Epithelial cell of esophagus (primary cell): ENCODE data around the gene ZBTB9.

Source experiments
- DNase-seq: peaks from one replicate; pipeline ENCODE4 v3.0.0; 2010; ENCODE audit warnings: low read depth
- H3K4me3 ChIP-seq: 2 replicates; pipeline ENCODE4 v1.5.1; 2011; ENCODE audit warnings: mild to moderate bottlenecking, low read length, control low read depth
- TF ChIP-seq, protein P1 (sequence below): IDR thresholded peaks from 2 replicates; pipeline ENCODE4 v1.5.1; 2011; ENCODE audit warnings: low read depth, mild to moderate bottlenecking, low read length, control low read depth, inconsistent platforms; ENCODE audit not compliant: insufficient read depth; ENCODE audit errors: missing control alignments

ZBTB9 gene

GRCh38 chr6:33416386-33417127 lies 37.8 kb upstream of the ZBTB9 start:
- TF ChIP-seq, protein P1, sequence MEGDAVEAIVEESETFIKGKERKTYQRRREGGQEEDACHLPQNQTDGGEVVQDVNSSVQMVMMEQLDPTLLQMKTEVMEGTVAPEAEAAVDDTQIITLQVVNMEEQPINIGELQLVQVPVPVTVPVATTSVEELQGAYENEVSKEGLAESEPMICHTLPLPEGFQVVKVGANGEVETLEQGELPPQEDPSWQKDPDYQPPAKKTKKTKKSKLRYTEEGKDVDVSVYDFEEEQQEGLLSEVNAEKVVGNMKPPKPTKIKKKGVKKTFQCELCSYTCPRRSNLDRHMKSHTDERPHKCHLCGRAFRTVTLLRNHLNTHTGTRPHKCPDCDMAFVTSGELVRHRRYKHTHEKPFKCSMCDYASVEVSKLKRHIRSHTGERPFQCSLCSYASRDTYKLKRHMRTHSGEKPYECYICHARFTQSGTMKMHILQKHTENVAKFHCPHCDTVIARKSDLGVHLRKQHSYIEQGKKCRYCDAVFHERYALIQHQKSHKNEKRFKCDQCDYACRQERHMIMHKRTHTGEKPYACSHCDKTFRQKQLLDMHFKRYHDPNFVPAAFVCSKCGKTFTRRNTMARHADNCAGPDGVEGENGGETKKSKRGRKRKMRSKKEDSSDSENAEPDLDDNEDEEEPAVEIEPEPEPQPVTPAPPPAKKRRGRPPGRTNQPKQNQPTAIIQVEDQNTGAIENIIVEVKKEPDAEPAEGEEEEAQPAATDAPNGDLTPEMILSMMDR, result no peak
- no peak for DNase-seq

GRCh38 chr6:33417128-33417902 lies 37.1 kb upstream of the ZBTB9 start:
- peak overlapping the region; percentile 98 for H3K4me3 ChIP-seq
- TF ChIP-seq, protein P1, result no peak
- peak; percentile 79 for DNase-seq

More at GRCh38 chr6:33416386-33417127, 37.8 kb upstream of the ZBTB9 start:
- peak overlapping the region; percentile 98 for H3K4me3 ChIP-seq

- TF ChIP-seq, protein P1, result peak; percentile 33
- peak within 1 kb of the TSS; percentile 98 for H3K4me3 ChIP-seq
- peak; percentile 100 for DNase-seq
These were observed 36.3 kb upstream of the ZBTB9 start, which contains the start of gene CUTA for GRCh38 chr6:33417903-33418689. CUTA (minus strand) TSS chr6:33418107; CDS start chr6:33418000, 107 bp downstream.

DNA sequence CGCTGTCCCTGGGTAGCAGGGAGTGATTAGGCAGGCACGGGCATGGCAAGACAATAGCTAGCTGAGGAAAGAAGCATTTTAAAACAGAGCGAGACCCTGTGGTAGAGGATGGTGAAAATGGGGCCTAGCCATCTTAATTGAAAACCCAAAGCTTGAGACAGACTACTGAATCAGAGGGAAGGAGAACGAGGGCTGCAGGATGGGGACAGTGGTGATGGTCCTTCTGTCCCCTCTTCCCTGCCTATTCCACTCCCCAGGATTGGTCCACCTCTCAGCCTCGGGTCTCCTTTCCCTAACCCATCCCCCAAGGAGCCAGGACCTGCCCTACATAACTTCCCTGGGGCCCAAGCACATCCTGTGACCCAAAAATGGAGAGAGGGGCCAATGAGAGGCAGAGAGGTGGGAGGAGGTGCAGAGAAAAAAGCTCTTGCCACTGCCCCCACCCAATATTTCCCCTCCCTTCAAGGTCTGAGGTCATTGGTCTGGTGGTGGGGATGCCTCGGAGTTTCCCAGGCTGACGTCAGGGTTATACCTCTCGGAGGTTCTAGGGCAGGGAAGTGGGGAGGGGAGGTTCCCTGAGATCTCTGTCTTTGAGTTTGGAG lies 35.6 kb upstream of the ZBTB9 start:
- TF ChIP-seq, protein P1, result no peak
- peak overlapping the region; percentile 54 for H3K4me3 ChIP-seq
- no peak for DNase-seq

GRCh38 chr6:33419580-33420490 lies 34.5 kb upstream of the ZBTB9 start, which contains the start of gene SYNGAP1:
SYNGAP1 (plus strand) TSS chr6:33420065; CDS start chr6:33420265, 200 bp downstream.
- TF ChIP-seq, protein P1, result no peak
- DNase-seq, result no peak
- peak within 1 kb of the TSS; percentile 23 for H3K4me3 ChIP-seq
